HG03039 (cell line): Measurements from ENCODE around the gene FPR2.

Source experiments
- ATAC-seq: cut with Tn5 transposase; IDR thresholded peaks from one replicate; pipeline ENCODE4 v1.9.1; 2021; ENCODE audit warnings: mild to moderate bottlenecking, moderate library complexity; ENCODE audit not compliant: unreplicated experiment

FPR2 gene

DNA sequence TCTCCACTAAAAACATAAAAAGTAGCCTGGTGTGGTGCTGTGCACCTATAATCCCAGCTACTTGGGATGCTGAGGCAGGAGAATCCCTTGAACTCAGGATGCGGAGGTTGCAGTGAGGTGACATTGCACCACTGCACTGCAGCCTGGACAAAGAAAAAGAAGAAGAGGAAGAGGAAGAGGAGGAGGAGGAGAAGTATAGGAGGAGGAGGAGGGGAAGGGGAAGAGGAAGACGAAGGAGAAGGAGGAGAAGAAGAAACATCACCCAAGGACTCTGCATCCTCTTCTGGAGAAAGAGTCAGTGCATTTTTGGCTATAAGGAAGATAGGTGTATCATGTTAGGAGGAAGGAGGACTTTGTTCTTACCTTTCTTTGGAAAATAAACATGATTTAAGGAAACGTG is 21.0 kb downstream of the FPR2 start:
- no peak for ATAC-seq

DNA sequence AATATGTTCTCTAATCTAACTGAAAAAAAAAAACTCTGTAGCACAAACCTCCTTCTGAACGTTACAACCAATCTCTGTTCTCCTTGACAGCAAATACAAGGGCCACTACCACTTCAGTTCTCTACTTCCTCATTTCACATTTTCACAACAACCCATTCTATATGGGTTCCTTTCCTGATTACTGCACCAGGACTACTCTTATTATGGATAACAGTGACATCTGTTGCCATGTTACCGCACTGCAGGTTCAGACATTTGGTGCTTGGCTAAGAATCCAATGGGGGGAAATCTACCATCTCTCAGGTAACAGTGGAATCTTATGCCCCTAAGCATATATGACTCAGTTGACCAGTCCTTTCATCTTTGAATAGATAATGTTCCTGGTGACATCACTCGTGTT is 22.4 kb downstream of the FPR2 start:
- ATAC-seq = no peak

DNA sequence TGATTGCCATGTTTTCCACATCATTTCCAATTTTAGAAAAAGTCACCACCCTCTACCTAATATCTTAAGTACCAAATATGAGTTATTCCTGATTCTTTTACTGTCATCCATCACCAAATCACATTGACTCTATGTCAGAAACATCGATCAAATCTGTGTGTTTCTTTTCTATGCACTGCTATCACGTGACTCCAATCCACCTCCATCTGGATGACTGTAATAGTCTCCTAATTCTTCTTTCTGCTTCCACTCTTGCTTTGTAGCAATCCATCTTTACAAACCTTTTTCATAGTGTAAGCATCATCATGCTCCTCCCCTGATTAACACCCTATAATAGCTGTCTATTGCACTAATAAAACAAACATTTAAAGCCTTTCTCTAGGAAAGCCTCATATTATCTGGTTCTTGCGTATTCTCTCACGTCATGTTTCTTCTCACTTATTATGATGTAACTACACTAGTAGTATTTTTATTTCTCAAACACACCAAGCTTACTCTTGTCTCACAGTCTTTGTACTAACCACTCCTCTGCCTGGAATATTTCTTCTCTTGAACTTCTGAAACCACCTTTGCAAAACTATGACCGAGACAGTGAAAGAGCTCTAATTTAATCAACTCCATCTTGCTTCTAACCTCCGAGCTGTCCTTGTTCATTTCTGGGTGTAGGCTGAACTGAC is 23.3 kb downstream of the FPR2 start:
- ATAC-seq = no peak

DNA sequence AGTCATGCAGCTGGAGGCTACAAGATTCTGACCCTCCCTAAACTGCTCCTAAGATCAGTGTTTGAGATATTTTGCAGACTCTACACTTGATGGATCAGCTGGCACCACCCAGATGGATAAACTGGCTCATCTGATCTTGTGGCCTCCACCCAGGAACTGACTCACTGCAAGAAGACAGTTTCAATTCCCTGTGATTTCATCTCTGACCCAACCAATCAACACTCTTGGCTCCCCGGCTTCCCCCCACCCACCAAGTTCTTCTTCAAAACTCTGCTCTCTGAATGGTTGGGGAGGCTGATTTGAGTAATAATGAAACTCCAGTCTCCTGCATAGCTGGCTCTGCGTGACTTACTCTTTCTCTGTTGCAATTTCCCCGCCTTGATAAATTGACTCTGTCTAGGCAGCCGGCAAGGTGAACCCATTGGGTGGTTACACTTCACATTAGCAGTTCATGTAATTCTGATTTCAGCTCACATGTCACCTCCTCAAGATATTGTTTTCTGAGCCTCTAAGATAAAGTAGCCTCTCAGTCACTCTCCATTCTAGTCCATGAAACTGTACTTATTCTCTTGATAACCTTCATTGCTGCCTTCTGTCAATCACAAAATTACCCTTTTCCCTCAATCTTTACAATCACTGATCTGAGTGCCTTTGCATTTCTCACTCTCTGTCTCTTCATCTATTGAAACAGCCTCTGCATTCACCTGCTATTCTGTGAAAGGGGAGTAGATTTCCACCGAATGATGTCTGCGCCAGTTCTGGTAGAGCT is 24.1 kb downstream of the FPR2 start:
- ATAC-seq = no peak

DNA sequence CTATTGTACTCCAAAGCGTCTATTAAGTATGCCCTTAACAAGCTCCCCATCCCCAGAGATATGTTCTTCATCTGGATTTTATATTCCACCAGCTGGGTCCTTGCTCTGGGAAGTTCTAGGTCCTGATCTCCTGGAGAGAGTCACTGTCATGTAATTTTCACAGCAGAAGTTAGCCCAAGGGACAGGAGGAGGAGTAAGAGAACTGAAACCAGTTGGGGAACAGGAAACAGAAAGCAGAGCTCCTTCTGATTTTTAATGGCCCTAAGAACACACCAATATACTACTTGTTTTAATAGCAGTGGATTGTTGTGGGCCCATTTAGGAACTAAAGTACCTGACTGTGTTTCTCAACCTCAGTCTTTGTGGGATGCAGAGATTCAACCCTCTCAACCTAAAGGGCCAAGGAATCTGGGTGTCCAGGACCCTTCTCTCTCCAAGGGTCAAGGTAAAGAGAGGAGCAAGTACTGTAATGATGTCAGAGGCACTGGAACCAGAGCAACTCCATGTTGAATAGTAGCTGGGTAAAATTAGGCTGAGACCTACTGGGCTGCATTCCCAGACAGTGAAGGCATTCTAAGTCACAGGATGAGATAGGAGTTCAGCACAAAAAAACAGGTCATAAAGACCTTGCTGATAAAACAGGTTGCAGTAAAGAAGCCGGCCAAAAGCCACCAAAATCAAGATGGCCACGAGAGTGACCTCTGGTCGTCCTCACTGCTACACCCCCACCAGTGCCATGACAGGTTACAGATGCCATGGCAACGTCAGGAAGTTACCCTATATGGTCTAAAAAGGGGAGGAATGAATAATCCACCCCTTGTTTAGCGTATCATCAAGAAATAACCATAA is 25.9 kb downstream of the FPR2 start:
- no peak for ATAC-seq

DNA sequence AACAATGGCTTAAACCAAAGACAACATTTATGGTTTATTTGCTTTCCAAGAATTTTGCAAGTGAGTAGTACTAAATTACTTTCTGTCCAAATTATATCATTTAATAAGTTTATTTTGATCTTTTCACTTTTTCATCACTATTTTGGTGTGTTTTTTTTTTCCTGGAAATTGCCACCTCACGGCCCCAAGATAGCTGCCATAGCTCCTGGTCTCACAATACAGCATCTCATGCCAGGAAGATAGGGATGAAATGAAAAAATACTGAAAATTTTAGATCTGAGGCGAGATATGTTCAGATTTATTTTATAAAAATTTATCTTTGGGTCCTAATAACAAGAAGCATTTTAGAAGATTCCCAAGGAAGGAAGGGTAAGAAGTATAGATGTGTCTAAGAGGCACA is 27.0 kb downstream of the FPR2 start:
- no peak for ATAC-seq

DNA sequence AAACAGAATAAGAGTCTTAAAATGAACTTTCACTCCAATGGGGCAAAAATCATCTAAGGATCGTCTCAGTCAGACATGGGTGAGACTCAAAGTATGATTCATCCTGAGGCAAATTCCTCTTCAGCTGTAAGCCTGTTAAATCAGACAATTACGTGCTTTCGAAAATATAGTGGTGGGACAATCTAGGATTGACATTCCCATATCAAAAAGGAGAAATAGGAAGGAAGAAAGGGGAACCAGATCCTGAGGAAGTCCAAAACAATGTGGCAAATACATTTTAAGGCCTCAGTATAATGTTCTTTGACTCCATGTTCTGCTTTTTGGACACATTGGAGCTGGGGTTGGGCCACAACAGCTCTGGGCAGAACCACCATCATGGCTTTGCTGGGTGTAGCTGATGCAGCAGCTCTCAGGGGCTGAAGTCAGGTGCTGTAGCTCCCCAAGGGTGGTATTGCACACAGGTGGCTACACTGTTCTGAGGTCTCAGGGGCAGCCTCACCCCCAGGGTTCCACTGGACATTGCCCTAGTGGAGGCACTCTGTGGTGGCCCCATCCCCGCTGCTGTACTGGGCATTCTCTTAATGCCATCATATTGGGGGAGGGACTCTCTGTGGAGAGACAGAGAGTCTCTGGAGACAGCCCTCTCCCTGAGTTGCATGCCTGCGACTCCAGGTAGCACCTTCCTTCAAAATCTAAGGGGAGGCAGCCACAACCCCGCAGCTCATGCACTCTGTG is 28.2 kb downstream of the FPR2 start:
- ATAC-seq = no peak

DNA sequence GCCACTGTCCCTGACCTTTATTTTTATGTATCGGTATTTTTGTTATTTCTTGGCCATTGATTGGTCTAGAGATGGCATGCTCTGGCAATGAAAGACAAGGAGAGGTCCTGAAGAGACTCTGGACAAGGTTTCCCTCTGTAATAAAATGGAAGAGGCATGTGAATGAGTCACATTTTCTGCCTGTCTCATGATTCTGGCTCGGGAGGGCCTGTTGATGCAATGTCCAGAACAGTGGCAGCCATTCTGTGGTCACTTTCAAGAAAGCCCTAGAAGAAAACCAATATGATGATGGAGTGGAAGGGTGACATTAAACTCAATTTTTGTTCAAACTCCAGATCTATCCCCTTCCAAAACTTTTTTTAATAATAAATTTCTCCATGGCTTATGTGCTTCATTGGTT is 32.0 kb downstream of the FPR2 start:
- no peak for ATAC-seq

DNA sequence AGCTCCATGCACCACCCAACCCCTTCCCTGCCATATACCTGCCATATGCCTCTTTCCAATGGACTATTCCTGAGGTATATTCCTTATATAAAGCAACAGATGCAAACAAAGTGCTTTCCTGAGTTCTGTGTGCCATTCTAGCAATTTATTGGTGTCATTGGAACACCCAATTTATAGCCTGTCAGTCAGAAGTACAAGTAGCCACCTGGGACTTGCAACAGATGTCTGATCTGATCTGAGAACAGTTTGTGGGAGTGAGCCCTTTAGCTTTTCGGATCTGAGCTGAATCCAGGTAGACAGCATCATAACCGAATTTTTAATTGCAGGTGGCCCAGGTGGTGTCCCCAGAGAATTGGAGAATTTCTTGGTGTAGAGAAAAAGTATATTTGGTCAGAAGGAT is 33.0 kb downstream of the FPR2 start:
- no peak for ATAC-seq

DNA sequence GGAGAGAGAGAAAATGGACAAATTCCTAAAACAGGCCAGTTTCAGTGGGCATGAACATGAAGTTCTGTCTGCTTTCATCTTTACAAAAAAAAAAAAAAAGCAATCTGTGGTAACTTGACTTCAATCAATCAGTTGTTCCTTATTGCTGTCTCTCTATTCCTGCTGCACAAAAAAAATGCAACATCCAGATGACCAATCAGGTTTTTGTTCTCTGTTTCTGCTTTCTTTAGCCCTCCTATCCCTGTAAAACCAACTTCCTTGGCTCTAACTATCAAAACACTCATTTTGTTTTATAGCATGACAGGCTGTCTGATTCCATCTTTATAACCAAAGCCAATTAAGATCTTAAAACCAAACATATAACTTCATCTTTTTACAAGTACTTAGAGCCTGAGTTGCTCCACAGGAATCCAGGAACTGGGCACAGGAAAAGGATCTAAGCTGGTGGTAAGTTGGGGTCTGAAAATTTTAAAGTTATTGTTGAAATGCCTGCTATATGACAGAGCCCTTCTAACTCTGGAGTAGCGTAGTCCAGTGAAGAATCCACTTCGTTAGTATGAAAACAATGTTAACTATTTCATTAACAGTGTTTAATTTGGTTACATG is 34.0 kb downstream of the FPR2 start, which contains the start of gene FPR3:
FPR3 (plus strand) TSS at position 273 of the 606 bp plus-strand sequence. CDS start 28,592 bp downstream, outside the sequence.
- no peak for ATAC-seq

DNA sequence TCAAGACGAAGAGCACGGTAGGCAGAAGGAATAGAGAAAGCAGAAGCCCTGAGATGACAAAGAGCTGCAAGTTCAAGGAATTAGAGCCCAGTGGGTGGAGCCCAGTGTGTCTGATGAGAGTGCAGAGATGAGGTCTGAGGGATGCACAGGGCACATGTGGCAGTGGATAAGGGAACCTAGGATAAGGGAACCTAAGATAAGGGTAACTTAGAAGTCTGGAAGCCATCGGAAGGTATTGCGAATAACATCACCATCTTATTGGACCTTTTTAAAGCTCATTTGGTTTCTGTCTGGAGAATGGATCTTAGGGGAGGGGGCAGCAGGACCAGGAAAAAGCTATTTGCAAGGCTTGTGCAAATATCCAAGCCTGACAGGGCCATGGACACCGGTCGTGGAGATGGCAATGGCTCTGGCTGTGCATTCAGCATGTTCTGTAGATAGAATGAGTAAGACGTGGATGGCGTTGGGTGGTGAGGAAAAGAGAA is 35.3 kb downstream of the FPR2 start:
- ATAC-seq = no peak

DNA sequence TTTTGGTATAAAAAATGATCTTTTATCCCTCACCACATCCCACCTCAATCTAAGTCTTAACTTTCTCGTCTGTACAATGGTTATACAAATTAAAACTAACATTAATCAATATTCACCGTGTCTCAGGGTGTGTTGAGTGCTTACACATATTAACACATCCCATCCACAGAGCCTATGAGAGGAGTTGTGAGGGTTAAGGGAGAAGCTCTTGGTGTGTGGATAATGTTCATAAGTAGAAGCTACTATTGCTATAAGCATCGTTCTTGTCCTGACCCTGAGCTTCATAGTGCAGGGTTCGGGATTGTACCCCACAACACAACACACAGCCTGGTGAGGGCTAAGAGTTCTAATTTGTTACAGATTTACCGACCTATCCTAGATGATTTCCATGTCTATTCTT is 36.5 kb downstream of the FPR2 start:
- ATAC-seq = no peak

DNA sequence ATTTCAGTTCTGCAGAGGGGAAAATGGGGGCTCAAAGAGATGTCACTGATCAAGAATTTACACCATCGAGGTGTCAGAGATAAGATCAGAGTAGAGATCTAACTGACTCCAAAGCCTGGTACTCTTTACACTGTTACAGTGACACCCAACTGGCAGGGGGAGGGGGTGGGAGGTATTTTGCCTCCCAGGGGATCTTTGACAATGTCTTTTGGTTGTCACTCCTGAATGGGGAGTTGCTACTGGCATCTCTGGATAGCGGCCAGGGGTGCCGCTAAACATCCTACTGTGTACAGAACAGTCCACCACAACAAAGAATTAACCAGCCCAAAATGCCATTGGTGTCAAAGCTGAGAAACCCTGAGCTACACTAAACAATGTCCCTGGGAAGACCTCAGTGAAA is 37.1 kb downstream of the FPR2 start:
- no peak for ATAC-seq

DNA sequence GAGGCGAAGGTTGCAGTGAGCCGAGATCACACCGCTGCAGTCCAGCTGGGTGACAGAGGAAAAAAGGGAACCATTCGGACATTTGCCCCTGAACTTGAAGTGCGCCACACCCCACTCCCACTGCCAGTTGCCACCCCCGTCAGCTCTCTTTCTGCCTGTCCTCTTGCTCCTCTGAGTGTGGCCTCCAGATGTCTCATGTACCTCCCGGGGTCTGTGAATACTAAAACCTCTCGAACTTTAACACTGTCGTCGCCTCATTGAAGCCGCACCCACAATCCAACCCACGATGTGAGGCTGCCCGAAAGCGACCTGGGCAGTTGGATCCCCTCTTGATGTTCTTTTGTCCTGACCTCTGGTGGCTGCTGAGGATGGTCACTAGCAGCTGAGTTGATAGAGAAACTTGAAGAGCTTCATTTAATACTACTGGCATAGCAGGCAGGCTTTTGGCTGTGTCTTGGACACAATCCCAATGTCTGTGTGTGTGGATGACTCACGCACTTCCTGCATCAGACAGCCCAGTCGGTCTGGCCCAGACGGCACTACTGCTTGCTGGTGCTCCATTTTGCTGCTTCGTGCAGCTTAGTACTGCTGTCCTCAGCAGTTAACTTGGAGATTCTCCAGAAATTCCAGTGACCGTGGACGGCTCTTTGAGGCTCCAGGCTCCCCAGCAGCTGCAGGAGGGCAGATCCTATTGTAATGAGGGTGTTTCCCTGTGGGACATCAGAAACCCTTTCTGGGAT is 38.2 kb downstream of the FPR2 start:
- no peak for ATAC-seq

DNA sequence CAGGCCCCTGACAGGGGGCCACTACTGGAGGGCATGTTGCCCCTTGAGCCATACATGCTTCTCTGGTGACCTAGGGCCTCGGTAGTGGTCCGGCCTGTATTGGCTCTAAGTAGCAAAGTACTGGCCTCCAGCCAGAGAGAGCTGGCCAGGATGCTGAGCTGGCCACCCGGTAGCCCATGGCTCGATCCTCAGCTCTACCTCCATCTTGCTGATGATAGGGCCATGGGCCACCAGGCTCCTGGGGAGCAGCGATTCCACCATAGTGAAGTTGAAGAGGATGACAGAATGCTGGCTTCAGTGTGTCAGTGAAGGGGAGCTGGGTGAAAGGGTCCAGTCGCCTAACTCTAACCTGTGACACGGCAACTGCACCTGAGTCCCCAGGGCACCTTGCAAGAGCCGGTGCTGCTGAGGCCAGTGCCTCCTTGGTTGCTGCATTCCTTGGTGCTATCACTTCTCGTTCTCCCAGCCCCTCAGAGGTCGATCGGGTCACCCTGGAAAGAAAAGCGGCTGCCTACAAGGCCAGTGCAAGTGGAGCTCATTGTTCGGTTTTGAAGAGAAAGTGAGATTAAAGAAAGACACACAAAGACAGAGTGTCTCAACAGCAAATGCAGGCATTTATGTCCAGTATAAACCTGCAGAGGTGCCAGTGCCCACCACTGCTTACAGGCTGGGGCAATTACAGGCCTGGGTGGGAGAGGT is 38.9 kb downstream of the FPR2 start:
- ATAC-seq = no peak

DNA sequence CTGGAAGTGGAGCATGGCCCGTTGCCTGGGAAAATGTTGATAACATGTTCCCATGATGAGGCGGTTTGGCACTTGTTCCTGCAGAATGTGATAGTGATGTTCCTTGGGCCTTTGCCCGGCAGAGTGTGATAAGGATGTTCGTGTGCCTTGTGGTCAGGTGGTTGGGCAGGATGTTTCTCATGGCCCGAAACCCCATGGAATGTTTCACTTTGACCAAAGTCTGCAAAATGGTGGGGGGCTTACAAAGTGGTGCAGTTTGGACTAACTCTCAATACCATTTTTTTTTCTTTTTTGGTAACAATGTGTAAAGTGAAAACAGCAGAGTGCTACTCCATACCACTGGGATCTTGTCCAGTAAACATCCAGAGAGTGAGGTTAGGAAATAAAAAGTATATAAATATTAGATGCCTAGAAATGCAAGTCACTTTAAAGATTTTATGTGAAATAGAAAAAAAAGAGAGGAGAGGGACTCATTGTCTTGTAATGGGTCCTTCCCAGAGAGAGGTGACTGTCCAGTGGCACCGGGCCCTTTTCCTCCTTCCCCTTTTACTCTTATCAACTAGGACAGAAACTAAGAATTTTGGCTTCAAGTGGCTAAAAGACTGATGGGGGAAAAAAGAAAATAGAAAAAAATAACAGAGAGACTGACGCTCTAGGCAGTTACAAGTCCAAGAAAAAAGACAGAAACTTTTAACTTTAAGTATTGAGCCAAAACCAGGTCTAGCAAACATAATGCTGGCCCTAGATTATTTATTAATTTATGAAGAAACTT is 39.7 kb downstream of the FPR2 start:
- ATAC-seq = no peak

DNA sequence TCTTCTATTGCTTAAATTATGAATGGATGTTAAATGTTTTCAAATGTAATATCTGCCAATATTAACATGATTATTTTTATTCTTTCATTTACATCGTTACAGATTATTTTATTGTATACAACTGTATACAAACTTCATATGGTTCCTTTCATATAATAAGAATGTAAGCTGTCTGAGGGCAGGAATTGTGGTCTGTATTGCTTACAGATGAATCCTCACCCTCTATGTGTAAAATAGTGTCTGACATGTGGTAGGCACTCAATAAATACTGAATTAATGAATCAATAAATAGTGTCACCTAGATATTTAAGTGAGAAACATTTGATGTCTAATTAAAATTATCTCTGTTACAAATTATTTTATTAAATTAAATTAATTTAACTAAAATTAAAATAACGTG is 41.8 kb downstream of the FPR2 start:
- ATAC-seq = no peak

DNA sequence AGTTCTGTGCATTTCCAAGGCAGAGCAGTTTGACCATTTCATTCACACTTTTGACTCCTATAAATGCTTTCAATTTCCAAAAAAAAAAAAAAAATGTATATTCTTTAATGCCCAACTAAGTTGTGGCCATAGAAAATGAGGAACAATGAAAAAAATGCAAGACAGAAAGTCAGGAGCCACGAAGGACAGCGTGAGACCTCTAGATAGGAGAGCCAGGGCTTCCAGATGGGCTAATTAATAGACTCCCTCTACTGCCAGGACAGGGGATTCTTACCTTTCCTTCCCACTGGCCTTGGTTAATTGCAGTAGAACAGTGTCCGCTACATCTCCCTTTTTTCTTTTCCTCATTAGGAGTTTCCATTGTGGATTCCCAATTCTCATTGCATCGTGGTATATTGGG is 42.5 kb downstream of the FPR2 start:
- ATAC-seq = no peak
